HG02884 (cell line): ENCODE data around the gene BCL7A.
"Not testable (repeated sequence)": the region's sequence is repeated elsewhere in the genome, so short reads cannot be mapped to it uniquely, and the experiment has no call there.

Experiments
- ATAC-seq: cut with Tn5 transposase; IDR thresholded peaks from one replicate; pipeline ENCODE4 v1.9.1; 2021; ENCODE audit warnings: mild to moderate bottlenecking, moderate library complexity; ENCODE audit not compliant: unreplicated experiment

Gene BCL7A

DNA sequence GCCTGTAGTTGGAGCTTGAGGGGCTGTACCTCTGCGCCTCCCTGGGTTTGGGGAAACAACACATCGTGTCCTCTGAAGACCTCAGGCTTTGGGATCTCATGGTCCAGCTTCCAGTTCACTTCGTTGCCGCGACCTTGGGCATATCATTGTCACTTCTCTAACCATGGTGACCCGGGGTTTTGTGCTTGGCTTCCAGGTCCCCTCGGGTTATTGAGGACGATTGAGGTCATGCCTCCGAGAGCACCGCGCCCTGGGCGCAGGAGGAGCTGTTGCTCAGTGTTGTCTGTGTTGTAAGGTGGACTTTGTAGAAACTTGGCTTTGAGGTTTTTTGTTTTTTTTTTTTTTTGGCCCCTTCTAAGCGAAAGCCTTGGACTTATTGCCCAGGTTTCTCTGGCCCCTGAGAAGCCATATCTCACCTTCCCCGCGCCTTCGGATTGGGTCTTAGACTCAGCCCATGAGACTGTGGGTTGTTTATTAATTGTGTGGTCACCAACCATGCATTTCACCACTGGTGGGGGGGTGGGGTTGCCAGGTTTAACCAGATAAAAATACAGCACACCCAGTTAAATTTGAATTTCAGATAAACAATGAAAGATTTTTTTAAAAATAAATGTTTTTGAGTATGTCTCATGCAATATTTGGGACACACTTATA lies 2.6 kb downstream of the BCL7A start:
- ATAC-seq: no peak

DNA sequence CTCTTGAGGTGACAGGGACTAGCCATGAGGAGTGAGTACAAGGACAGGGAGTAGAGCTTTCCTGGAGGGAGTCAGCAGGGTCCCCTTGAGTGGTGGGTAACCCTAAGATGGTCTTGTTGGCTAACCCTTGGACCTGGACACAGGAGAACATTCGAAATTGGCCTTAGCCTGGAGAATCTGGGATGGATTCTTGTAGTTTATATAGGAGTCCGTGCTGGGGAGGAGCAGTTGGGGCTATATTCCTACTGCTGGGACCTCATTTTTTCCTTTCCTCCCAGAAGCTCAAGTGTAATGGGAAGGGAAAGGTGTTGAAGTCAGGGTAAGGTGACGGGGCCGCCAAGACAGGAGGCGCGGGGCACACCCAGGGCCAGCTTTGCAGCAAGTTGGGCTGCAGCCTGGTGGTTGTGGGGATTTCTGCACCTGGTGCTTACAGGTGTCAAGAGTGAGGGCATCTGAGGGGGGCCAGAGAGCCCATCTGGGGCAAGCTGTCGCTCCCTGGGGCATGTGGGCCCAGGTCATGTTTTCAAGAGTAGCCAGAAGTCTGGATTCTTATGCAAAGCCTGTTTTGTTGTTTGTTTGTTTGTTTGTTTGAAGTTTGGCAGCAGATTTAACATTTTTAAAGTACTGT lies 5.1 kb downstream of the BCL7A start:
- ATAC-seq: no peak

DNA sequence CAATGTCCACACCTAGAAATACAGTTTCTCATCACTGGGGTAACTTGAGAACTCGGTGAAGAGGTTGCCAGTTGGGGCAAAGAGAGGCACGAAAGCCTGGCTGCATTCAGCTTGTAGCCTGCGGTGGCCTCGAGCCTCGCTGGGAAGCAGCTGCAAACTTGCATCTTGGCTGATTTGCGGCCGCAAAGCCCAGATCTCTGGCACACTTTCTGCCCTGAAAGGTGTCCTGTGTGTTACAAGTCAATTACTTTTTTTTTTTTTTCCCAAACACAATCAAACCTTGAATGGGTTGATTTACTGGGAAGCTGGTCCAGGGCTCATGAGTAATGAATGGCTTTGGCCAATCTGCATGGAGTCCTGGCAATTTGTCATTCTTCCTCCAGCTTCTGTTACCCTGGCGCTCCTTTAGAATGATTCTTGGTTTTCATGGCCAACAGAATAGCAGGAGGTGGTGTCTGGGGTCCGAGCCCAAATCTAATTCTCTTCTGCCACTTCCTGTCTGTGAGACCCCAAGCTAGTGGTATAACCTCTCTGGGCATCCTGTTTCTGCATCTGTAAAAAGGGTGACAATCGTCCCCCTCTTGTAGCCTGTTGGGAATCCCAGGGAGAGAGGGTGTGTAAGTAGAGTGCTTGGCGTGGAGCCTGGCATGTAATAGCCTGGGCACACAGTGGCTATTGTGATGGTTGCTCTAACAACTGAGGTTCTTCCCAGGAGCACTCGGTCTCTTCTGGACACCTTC lies 6.7 kb downstream of the BCL7A start:
- no peak for ATAC-seq

DNA sequence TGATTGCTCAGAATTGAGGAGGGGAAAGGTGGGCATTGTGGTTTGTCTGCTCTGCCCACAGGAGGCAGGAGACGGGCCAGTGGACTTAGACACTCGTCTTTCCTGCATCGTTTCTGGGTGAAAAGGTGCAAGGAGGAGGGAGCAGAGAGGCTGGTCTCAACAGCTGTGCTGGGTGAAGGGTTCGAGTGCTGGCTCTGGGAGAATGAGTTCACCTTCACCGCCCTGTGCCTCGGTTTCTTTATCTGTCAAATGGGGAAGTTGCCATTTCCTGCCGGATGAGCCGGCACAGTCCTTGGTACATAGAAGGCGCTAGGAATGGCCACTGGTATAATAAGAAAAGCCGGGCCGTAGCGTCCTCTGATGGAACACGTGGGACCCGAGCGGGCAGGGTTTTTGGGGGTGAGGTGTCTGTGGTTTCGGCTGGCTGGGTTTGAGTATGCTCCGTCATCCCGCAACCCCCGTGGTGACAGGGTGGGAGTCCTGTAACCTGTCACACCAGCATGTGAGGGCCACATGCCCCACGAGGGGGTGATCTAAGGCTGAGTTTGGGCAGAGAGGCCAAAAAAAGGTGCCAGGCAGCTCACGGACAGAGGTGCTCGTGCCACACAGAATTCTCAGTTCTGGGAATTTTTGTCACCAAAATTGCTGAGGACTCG lies 7.3 kb downstream of the BCL7A start:
- no peak for ATAC-seq

DNA sequence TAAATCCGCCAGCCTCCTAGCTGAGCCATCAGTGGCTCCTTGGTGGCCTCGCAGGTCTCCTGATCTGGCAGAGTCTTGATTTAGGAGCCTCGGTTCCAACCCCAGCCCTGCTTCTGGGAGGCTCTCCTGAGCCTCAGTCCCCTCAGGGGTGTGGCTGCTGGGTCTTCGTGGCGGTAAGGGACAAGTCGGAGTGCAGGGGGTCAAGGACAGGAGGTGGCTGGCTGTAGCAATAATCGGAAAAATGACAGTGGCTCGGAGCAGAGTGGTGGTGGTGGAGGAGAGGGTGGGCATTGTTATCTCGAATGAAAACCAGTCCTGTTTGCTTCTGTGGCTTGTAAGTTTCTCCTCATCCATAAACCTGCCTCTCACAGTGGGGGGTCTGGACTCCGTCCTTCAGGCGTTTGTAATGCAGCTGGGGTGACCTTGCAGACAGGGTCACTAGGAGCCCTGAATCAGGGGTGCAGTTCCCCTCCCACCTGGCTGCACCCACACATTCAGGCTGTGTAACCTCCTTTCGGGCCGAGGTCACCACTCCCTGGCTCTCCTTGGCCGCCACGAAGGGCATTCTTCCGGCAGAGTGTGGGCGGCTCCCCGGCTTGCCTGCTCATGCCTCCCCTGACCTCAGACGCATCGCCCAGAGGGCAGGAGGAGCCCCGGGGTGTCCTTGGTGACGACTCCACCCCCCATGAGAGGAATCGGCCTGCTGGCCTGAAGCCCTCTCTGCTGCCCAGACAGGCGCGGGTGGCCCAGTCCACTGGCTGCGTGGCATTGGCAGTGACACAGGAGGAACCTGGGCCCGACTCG lies 8.1 kb downstream of the BCL7A start:
- ATAC-seq: no peak

DNA sequence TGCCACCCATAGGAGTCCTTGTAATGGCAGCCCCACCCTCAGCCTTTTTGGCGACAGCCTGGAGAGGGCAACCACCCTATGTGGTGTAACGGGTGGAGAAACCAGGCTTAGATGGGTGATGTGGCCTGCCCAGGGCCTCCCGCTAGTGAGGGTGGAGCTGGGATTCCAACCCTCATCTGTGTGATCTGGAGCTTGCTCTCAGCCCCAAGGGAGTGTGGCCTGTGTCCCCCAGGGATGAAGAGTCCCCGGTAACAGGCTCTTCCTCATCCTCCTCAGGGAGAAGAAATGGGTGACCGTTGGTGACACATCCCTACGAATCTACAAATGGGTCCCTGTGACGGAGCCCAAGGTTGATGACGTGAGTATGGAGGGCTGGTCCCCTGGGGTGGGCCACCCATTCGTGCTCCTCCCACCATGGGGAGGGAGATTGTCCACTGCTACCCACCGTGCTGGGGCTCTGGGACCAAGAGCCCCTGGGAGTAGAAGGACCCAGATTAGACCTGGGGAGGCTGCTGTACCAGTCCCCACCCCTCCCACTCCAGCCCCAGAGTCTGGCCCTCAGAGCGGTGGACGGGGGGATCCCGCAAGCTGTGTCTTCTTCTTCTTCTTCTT lies 8.8 kb downstream of the BCL7A start:
- ATAC-seq: no peak

DNA sequence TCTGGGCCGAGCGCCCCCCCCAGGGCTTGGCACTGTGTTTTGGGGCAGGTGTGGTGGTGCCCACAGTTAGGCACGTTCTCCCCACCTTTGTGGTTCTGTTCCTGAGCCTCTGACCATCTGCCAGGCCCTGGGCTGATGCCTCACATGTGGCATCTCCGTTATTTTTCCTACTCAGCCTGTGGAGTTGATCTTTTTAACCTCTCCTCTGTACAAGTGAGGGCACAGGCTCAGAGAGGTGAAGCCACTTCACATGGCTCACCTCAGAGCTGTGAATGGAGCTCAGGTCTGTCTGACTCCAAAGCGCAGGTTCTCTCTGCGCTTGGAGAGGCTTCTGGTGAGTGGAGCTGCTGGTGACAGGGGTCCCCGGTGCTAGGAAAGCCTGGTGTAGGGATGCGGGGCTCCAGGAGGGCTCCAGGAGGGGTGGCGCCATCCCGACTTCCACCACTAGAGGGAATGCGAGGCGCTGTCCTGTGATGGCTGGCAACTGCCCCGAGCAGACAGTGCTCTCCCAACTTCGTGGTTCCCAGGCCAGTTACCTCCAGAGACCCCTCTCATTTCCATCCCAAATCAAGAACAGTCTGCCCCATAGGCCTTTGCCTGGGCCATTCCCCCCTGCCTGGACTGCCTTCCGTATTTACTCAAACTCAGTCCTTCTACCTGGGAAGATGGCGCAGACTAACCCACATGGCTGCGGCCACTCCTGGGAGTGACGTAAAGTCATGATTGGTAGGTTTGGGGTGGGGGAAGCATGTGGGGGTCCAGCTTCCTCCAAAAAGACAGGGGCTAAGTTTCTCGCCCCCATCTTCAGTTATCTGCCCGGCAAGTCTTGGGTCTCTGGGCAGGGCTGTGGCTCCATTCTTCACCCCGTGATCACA lies 9.9 kb downstream of the BCL7A start:
- no peak for ATAC-seq

DNA sequence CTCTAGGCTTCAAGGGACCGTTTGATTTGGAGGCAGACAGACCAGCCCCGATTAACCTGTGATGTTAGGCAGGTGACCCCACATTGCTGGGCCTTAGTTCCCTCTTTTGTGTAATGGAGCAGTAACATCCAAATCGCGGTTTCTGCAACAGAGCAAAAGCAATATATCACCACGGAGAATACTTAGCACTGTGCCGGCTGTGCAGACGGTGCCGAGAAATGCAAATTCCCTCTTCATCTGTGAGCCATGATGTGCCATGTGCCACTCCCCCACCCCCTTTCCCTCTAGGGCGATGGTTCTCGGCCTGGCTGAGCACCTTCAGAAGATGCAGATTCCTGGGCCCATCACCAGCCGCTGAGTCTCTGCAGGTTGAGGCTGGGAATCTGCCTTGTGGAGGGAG lies 10.9 kb downstream of the BCL7A start:
- no peak for ATAC-seq

DNA sequence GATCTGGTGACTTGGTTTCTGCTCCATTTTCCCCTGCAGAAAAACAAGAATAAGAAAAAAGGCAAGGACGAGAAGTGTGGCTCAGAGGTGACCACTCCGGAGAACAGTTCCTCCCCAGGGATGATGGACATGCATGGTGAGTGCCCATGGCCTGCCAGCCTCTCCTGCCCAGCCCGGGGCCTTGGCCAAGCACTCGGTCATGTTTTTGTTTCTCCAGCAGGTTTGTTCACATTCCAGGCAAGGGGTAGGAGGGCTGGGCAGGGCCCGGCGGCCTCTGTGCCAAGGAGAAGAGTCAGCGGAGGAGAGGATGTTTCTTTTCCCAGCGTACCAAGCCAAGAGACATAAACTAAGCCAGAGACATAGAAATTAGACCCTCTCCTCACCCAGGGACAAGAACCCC lies 13.6 kb downstream of the BCL7A start:
- no peak for ATAC-seq

DNA sequence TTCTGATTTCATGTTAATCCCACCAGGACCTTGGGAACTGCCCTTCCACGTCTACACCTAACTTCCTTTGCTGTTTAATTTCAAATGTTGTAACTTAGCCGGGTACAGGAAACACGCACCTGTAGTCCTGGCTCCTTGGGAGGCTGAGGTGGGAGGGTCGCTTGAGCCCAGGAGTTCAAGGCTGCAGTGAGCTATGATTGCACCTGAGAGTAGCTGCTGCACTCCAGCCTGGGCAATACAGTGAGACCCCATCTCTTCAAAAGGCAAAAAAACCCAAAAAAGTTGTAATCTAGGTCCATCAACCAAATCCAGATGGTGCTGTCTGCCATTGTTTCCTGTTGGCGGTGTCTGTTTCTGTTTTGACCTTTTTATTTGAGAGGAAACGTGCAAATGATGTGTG lies 14.5 kb downstream of the BCL7A start:
- ATAC-seq: no peak

DNA sequence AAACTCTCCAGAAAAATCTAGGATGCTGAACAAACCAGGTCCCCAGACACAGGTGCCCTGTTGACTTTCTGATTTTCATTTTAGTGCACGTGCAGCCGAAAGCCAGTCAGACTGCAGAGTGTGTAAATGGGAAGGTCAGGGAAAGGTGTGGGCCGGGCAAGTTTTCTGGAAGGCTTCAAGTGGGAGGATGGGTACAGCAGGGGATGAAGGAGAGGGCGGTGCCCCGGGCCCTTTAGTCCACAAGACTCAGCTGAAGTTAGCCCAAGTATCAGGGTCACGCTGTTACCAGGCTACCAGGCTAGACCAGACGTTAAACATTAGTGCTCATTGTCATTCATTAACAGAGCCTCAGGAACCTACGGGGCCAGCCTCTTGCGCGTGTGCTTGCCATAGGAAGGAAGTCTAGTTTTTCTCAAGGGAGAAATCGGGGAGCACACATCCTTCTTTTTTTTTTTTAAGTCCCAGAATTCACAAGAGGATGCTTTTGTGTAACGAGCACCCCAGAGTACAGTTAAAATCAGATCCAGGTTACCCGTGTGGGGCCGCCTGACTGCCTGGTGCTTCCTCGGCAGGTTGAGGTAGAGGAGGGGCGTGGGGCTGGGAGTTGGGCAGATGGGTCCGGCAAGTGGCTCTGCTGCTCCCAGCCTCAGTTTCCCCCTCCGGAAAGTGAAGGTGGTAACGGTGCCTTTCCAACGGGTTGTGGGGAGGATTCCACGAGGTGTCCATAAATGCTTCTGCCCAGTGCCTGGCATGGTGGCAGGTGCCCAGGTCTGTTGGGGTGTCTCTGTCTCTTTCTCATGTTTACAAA lies 19.1 kb downstream of the BCL7A start:
- no peak for ATAC-seq

DNA sequence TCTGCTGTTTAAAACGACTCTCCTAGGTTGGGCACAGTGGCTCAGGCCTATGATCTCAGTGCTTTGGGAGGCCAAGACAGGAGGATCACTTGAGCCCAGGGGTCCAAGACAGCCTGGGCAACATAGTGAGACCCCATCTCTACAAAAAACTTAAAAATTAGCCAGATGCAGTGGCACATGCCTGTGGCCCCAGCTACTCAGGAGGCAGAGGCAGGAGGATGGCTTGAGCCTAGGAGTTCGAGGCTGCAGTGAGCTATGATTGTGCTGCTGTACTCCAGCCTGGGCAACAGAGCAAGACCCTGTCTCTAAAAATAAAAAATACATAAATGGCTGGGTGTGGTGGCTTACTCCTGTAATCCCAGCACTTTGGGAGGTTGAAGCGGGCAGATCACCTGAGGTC lies 19.8 kb downstream of the BCL7A start:
- ATAC-seq: not testable (repeated sequence)

DNA sequence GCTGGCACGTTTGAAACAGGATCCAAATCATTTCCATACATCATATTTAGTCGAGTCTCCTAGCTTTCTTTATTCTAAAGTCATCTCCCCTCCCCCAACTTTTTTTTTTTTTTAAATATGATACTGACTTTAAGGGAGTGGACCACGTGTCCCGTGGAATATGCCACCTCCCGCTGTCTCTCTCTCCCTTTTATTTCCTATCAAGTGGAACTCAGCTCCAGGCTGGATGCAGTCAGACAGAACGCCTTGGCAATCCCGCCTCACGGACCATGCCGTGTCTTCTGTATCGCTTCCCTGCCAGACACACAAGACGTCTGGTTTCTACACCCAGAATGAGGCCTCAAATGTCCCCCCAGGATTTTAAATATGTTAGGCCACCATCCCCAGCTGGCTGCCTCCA lies 21.2 kb downstream of the BCL7A start:
- ATAC-seq: no peak

DNA sequence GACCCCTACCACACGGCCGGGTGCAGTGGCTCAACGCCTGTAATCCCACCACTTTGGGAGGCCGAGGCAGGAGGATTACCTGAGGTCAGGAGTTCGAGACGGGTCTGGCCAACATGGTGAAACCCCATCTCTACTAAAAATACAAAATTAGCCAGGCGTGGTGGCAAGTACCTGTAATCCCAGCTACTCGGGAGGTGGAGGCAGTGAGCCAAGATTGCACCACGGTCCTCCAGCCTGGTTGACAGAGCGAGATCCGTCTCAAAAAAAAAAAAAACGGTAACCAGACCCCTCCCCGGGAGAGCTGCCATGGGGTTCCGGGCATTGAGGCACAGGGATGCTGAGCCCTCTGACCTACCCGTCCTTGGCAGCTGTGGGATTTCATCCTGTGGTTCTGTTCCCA lies 21.8 kb downstream of the BCL7A start:
- ATAC-seq: no peak

DNA sequence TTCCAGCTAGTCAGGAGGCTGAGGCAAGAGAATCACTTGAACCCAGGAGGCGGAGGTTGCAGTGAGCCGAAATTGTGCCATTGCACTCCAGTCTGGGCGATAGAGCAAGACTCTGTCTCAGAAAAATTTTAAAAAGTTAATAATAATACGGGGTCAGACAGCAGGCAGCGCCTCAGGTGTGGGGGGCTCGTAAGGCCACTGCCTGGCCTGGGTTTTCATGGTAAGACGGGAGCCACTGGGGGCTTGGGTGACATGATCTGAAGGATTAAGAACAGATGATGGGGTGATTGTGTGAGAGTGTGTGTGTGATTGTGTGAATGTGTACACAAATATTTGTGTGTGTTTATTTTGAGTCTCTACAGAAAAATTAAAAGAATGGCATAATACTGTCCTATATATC lies 23.6 kb downstream of the BCL7A start:
- ATAC-seq: no peak

DNA sequence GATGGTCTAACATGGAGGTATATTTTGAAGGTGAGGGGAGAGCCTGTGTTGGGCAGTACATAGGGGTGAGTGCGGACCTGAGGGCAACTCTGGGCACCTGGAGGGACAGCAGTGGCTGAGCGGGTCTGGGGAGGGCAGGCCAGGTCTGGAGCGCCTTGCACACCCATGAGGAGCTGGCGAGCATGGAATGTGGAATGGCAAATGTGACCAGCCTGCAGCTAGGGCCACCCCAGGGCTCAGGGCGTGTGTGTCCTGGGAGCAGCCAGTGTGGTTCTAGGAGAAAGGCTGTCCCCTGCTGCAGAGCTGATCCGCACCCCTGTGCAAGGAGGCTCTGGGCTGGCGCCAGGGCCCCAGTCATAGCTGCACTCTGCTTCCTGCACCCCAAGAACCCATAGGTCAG lies 24.5 kb downstream of the BCL7A start:
- no peak for ATAC-seq

DNA sequence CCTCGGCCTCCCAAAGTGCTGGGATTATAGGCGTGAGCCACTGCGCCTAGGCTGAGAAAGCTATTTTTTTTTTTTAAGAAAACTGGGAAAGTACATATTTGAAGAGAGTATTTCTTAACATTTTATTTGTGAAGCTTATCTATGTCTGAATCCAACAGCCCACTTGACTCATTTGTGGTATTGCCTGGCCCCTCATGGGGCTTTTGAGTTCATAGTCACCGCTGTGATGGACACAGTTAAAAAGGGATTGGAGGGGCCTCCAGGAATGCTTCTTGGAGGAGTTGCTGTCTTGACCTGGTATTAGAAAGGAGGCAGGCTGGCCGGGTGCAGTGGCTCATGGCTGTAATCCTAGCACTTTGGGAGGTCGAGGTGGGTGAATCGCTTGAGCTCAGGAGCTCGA lies 26.5 kb downstream of the BCL7A start:
- no peak for ATAC-seq

DNA sequence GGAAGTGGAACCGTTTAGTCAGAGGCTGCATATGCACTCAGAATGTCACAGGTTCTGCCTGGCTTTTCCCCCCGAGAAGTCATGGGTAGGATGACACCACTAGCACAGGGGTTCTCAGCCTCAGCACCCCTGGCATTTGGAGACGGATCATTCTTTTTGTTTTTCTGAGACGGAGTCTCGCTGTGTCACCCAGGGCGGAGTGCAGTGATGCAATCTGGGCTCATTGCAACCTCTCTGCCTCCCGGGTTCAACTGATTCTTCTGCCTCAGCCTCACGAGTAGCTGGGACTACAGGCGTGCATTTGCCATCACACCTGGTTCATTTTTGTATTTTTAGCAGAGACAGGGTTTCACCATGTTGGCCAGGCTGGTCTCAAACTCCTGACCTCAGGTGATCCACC lies 28.1 kb downstream of the BCL7A start:
- no peak for ATAC-seq

DNA sequence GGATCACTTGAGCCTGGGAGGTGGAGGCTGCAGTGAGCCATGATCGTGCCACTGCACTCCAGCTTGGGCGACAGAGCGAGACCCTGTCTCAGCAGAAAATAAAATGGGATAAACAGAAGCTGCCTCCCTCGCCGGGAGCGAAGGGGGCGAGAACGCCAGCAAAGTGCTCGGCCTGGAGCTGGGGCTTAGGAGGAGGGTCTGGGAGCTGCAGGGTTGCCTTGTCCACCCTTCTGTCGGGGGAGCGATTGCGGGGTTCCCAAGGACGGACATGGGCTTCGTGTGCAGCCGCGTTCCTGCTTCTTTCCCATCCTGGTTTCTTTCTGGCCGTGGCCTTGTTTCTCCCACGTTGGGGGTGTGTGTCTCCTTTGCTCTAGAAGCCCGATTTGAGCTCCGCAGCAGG lies 29.0 kb downstream of the BCL7A start:
- ATAC-seq: no peak
